K562 (cell line): ENCODE results near the gene RAD21L1.
A peak's percentile ranks its signal among the peaks of the same experiment; 100 is the strongest.

ENCODE experiments used
- HDAC2 ChIP-seq: fragments of 450-650 bp; IDR thresholded peaks from 2 replicates; pipeline ENCODE4 v1.6.1; 2016; ENCODE audit warnings: mild to moderate bottlenecking
- HMG20B ChIP-seq: fragments of 250-450 bp; sonication (Bioruptor Pico); IDR thresholded peaks from 2 replicates; pipeline ENCODE4 v1.5.0; 2021; ENCODE audit warnings: mild to moderate bottlenecking
- SAFB ChIP-seq: fragments of 200-400 bp; formaldehyde crosslinking; IDR thresholded peaks from 2 replicates; pipeline ENCODE4 v1.6.1; 2017; ENCODE audit warnings: low read depth, low read length, borderline replicate concordance
- ZFP30 ChIP-seq: fragments of 250-450 bp; sonication (Bioruptor Pico); IDR thresholded peaks from 2 replicates; pipeline ENCODE4 v1.8.0; 2022; ENCODE audit warnings: moderate library complexity, mild to moderate bottlenecking, inconsistent platforms, borderline replicate concordance
- ZKSCAN1 ChIP-seq: fragments of 150-350 bp; IDR thresholded peaks from 2 replicates; pipeline ENCODE4 v1.6.1; 2016; ENCODE audit warnings: low read depth, low read length
- TF ChIP-seq, protein P1 (sequence below), 2 experiments: fragments of 450-650 bp in 1 of 2; sonication (generic) in 1 of 2; formaldehyde crosslinking in 1 of 2; IDR thresholded peaks in 1 of 2; conservative IDR thresholded peaks in 1 of 2; 2 replicates each; pipeline versions ENCODE4 v1.6.1 to v1.8.1; 2016 to 2023; ENCODE audit warnings: mild to moderate bottlenecking in 2 of 2, moderate library complexity in 2 of 2, inconsistent platforms in 1 of 2, missing genetic modification reagents in 1 of 2
- TF ChIP-seq, protein P2 (sequence below): fragments of 450-650 bp; IDR thresholded peaks from 2 replicates; pipeline ENCODE4 v1.7.1; 2018; ENCODE audit warnings: mild to moderate bottlenecking, low read depth; ENCODE audit not compliant: partially characterized antibody

- TF ChIP-seq HMG20B (CRISPR knock-in tag) = no peak
- TF ChIP-seq, protein P1, sequence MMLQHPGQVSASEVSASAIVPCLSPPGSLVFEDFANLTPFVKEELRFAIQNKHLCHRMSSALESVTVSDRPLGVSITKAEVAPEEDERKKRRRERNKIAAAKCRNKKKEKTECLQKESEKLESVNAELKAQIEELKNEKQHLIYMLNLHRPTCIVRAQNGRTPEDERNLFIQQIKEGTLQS (IDR thresholded peaks at IDR 0.05) = no peak
- TF ChIP-seq, protein P1 (CRISPR knock-in tag; conservative IDR thresholded peaks at IDR 0.05) = no peak
- peak; percentile 89 for TF ChIP-seq HDAC2
- TF ChIP-seq ZFP30 = no peak
- TF ChIP-seq ZKSCAN1 = no peak
- TF ChIP-seq, protein P2, sequence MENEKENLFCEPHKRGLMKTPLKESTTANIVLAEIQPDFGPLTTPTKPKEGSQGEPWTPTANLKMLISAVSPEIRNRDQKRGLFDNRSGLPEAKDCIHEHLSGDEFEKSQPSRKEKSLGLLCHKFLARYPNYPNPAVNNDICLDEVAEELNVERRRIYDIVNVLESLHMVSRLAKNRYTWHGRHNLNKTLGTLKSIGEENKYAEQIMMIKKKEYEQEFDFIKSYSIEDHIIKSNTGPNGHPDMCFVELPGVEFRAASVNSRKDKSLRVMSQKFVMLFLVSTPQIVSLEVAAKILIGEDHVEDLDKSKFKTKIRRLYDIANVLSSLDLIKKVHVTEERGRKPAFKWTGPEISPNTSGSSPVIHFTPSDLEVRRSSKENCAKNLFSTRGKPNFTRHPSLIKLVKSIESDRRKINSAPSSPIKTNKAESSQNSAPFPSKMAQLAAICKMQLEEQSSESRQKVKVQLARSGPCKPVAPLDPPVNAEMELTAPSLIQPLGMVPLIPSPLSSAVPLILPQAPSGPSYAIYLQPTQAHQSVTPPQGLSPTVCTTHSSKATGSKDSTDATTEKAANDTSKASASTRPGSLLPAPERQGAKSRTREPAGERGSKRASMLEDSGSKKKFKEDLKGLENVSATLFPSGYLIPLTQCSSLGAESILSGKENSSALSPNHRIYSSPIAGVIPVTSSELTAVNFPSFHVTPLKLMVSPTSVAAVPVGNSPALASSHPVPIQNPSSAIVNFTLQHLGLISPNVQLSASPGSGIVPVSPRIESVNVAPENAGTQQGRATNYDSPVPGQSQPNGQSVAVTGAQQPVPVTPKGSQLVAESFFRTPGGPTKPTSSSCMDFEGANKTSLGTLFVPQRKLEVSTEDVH = no peak
- no peak for TF ChIP-seq SAFB
Observed at GRCh38 chr20:1265916-1266166, 40.0 kb downstream of the RAD21L1 start.
